ENCODE results near the gene TSKU.

Gene TSKU

GRCh38 chr11:76770642-76771445, 12.3 kb upstream of the TSKU start:
- DNase-seq, result no peak

DNA sequence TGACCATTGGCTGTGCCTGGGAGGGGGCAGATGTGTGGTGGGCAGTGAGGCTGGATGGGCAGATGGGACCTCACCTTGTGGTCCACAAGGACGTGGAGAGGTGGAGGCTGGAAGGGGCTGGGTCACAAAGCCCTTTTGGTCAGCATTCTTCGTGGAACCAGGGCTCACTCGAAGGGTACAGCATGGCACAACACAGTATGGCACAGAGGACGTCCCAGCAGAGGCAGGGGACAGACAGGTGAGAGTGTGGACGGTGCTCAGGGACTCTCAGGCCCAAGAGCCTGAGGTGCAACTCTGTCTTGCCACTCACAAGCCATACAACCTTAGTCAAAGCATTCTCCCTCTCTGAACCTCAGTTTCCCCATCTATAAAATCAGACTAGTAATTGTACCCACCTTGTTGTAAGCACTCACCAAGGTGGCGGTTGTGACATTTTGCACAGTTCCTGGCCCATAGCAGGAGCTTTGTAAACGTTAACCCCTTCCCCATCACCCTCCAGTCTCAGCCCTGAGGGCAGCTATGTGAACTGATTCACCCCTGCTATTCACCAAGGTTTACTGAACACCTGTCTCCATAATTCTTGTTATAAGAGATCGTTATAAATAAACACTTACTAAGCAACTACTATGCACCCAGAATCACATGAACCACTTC, 11.6 kb upstream of the TSKU start:
- DNase-seq, result no peak

GRCh38 chr11:76772100-76772782, 10.9 kb upstream of the TSKU start:
- no peak for DNase-seq

DNA sequence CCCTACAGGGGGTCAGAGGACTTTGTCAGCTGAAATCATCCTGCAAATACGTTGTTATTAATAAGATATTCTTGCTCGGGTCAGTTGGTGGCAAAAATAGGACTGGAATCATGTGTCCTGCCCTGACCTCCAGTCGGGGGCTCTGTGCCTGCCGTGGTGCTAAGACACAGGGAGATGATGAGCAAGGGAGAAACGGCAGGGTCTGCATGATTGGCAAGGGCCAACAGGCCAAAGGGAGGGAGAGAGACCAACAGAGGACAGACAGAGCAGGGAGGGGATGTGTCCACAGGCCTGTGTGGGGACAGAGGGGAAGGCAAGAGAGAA, 10.4 kb upstream of the TSKU start:
- DNase-seq, result no peak

DNA sequence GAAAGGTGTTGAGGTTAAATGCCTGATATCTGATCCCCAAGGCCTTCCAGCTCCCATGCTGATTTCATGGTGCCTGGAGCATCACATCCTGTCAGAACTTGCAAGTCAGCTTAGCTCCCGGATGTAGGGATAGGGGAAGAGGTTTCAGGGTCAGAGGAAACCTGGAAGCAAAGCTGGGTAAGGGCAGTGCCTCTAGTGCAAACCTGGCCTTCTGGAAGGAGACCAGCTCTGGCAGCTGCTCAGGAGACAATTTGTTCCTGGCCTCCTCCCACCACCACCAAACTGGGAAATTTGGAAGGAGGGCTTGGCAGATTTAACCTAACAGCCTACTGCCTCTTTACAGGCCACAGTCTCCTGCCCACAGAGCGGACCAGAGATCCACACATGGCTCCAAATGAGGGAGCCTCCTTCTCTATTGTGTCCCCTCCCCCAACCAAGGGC, 9.2 kb upstream of the TSKU start:
- DNase-seq, result no peak

DNA sequence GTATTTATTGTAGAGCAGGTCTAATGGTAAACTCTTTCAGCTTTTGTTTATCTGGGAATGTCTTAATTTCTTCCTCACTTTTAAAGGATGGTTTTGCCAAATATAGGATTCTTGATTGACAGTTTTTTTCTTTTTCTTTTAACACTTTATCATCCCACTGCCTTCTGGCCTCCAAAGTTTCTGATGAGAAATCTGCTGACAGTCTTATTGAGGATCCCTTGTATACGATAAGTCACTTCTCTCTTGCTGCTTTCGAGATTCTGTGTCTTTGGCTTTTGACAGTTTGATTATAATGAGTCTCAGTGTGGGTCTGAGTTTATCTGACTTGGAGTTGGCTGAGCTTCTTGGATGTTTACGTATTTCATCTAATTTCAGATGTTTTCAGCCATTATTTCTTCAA, 6.7 kb upstream of the TSKU start:
- DNase-seq, result no peak

- no peak for DNase-seq
These were observed 5.9 kb upstream of the TSKU start for GRCh38 chr11:76777305-76777704.

GRCh38 chr11:76777876-76778275, 5.3 kb upstream of the TSKU start:
- no peak for DNase-seq

DNA sequence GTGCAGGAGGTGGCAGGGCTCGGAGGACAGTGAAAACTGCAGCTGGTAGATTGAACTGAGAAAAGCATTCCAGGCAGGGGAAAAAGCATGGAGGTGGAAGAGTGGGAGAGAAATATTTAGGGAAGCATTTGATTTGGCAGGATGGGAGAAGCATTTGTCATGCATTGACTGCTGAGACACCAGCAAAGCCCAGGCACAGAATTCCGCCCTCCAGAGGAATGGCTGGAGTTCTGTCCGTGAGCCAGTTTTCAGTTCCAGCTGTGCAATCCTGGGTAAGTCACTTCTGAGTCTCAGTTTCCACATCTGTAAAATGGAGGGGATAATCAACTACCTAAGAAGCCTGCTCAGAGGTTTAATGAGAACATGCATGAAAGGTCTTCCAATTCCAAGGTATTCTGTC, 4.3 kb upstream of the TSKU start:
- DNase-seq, result no peak

DNA sequence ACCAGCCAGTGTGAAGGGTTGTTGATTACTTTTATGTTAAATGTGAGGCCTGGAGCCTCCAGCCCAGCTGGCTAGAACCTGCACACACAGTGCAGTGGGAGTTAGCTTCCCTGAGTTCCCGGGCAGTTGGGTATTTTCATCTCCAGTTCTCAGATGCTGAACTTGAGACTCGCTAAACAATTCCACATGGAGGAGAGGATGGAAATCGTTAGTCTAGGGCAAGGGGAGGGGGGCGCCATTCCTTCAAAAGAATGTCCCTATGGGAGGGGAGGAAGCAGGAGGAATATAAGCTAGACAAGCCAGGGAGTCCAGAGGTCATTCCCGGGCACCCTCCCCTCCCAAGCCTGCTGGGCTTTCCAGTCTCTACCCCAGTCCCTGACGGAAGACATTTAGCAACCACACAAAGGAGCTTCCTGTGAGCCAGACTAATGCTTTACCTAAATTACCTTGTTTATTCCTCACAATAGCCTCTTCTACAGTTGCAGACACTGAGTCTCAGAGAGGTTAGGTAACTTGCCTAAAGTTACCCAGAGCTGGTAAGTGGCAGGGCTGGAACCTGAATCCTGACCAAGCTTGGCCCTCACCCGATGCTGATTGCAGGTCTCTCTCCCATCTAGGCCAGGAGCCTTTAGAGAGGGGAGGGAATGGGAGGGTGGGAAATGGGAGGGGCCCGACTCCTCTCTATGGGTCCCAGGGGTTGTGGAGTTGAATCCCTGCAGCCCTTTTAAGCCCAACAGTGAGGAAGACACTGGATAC, 1.9 kb upstream of the TSKU start:
- DNase-seq, result no peak

GRCh38 chr11:76781807-76782530, 1.2 kb upstream of the TSKU start:
- DNase-seq, result no peak

DNA sequence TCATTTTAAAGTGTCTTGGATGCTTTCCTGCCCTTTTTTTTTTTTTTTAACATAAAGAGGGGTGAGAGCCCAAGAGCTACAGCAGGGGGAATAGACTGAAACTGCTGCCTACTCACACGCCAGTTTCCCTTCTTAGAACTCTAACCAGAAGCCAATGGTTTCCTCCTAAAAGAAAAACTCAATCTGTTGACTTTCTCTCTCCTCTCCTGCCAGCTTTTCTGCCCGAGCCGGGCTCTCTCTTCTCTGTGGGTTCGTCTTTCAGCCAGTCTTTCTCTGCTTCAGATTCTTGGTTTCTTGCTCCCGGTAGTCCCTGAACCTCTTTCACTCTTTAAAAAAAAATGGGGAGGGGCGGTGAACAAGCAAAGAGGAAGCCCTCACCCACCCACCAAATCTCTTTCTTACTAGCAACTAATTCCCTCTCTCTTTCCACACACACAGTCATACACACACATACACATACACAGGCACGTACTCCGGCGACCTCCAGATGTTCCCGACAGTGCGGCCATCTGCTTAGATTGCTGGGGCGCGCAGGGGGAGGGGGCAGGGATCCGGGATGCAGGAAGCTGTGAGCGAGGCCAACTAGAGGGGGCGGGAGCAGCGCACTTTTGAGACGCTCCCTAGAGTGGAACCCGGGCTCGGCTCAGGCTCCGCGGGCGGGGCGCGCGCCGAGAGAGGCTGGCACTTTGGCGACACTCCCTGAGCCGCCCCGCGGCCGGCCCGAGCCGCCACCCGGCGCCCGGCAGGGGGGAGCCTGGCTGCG, 444 bp upstream of the TSKU start:
- no peak for DNase-seq

GRCh38 chr11:76783896-76784813, 999 bp downstream of the TSKU start:
- no peak for DNase-seq

- no peak for DNase-seq
These were observed 2.4 kb downstream of the TSKU start for GRCh38 chr11:76785513-76785912.

GRCh38 chr11:76786016-76786415, 2.9 kb downstream of the TSKU start:
- DNase-seq, result no peak

GRCh38 chr11:76786441-76787014, 3.4 kb downstream of the TSKU start:
- no peak for DNase-seq

DNA sequence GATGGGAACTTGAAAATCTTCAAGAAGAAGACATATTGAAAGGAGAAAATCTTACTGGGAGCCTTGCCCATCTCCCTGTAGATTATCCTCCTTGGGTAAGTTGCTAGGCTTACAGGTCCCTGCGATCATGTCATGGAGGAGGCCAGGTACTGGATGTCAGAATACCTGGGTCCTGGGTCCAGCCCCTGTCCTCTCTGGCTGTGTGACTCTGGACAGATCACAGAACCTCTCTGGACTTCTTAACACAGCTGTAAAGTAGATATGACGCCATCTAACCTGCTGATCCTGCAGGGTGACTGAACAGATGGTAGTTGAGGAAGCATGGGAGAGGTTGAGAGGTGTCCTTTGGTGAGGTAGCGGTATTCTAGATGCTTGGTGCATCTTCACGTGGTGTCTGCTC, 4.1 kb downstream of the TSKU start:
- DNase-seq, result no peak

- DNase-seq, result no peak
These were observed 4.9 kb downstream of the TSKU start for GRCh38 chr11:76787911-76788596.

DNA sequence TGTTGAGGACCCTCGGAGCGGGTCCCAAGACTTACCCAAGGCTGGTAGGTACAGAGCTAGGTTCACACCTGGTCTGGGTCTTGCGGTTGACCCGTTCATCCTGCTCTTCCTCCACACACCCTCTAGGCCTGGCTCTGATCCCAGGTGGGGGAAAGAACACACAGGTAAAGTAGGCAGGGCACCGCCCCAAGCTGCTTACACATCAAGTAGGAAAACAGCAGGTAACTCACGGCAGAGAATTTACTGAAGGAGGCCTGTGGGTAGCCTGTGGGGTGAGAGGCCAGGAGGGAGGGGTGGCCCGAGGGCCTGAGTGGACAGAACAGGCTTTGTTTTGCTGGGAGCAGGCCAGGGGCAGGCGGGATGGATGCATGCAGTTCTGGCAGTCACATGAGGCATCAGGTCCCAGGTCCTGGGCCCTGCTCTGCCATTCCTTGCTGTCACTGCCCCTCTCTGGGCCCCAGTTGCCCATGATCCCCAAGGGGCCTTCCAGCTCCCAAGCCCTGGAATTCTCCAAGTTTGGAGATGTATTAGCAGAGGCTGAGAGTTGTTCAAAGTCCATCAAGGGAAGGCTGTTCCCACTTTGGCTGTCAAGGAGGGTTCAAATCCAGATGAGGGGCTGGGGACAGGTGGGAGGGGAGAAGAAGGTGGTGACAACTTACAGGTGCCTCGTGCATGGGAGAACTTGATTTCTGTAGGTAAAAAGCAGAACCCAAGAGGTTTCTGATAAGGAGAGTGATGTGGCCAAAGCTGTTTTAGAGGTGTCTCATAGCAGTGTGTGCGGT, 5.7 kb downstream of the TSKU start:
- no peak for DNase-seq

All from activated CD4-positive, CD25-positive, alpha-beta regulatory T cell (primary cell).